Mucosa of stomach (tissue), 1 donor: ENCODE data around the gene PAK3.

Source experiments
- H3K27me3 ChIP-seq: one replicate; pipeline ENCODE4 v1.7.0; 2013; ENCODE audit warnings: mild to moderate bottlenecking, low read length; ENCODE audit not compliant: control insufficient read depth, insufficient read depth
- H3K36me3 ChIP-seq: one replicate; pipeline ENCODE4 v1.7.0; 2013; ENCODE audit warnings: low read length; ENCODE audit not compliant: control insufficient read depth, insufficient read depth
- H3K4me1 ChIP-seq: one replicate; pipeline ENCODE4 v1.7.0; 2013; ENCODE audit warnings: mild to moderate bottlenecking, low read length; ENCODE audit not compliant: control insufficient read depth, insufficient read depth
- H3K4me3 ChIP-seq: one replicate; pipeline ENCODE4 v1.7.0; 2013; ENCODE audit warnings: low read length
- H3K9ac ChIP-seq: one replicate; pipeline ENCODE4 v1.7.0; 2013; ENCODE audit warnings: mild to moderate bottlenecking, low read length, moderate library complexity
- H3K9me3 ChIP-seq: one replicate; pipeline ENCODE4 v1.7.0; 2013; ENCODE audit warnings: mild to moderate bottlenecking, low read length, moderate library complexity; ENCODE audit not compliant: control insufficient read depth
- donor health status: Pancreatic carcinoma.

The PAK3 gene

GRCh38 chrX:111200327-111200726 is 104.3 kb downstream of the PAK3 start:
- H3K27me3 ChIP-seq = no peaks in the 10 kb centered on the region
- no peaks in the 10 kb centered on the region for H3K4me1 ChIP-seq
- H3K9me3 ChIP-seq = no peaks in the 10 kb centered on the region
- no peak overlapping the region for H3K4me3 ChIP-seq
- no peak overlapping the region for H3K9ac ChIP-seq
- no peaks in the 10 kb centered on the region for H3K36me3 ChIP-seq

- Histone ChIP-seq H3K27me3 (no peaks in the 10 kb centered on the region), H3K9me3 (no peaks in the 10 kb centered on the region)
These were observed 111.9 kb downstream of the PAK3 start for GRCh38 chrX:111207851-111208250.

GRCh38 chrX:111216293-111216801 is 120.4 kb downstream of the PAK3 start:
- Histone ChIP-seq H3K4me3 (no peak overlapping the region), H3K27me3 (no peaks in the 10 kb centered on the region)

More at GRCh38 chrX:111207851-111208250, 111.9 kb downstream of the PAK3 start:
- H3K4me3 ChIP-seq = no peak overlapping the region
- H3K9ac ChIP-seq = no peak overlapping the region
- H3K36me3 ChIP-seq = no peaks in the 10 kb centered on the region
- no peaks in the 10 kb centered on the region for H3K4me1 ChIP-seq

GRCh38 chrX:111244235-111244750 is 148.3 kb downstream of the PAK3 start:
- H3K9ac ChIP-seq = no peak overlapping the region
- no peaks in the 10 kb centered on the region for H3K36me3 ChIP-seq
- no peak overlapping the region for H3K4me3 ChIP-seq
- H3K9me3 ChIP-seq = no peaks in the 10 kb centered on the region
- H3K4me1 ChIP-seq = no peaks in the 10 kb centered on the region
- H3K27me3 ChIP-seq = no peaks in the 10 kb centered on the region

More at GRCh38 chrX:111216293-111216801, 120.4 kb downstream of the PAK3 start:
- no peak overlapping the region for H3K9ac ChIP-seq
- H3K36me3 ChIP-seq = no peaks in the 10 kb centered on the region
- no peaks in the 10 kb centered on the region for H3K4me1 ChIP-seq
- H3K9me3 ChIP-seq = no peaks in the 10 kb centered on the region

- Histone ChIP-seq H3K27me3 (no peaks in the 10 kb centered on the region), H3K9me3 (no peaks in the 10 kb centered on the region), H3K9ac (no peak overlapping the region), H3K36me3 (no peaks in the 10 kb centered on the region), H3K4me3 (no peak overlapping the region), H3K4me1 (no peaks in the 10 kb centered on the region)
These were observed 159.1 kb downstream of the PAK3 start for GRCh38 chrX:111254896-111255693.

GRCh38 chrX:111257733-111258132 is 161.7 kb downstream of the PAK3 start:
- Histone ChIP-seq H3K9me3 (no peaks in the 10 kb centered on the region), H3K9ac (no peak overlapping the region), H3K4me1 (no peaks in the 10 kb centered on the region), H3K4me3 (no peak overlapping the region), H3K27me3 (no peaks in the 10 kb centered on the region), H3K36me3 (no peaks in the 10 kb centered on the region)

- Histone ChIP-seq H3K9ac (no peak overlapping the region), H3K9me3 (no peaks in the 10 kb centered on the region), H3K27me3 (no peaks in the 10 kb centered on the region), H3K4me3 (no peak overlapping the region), H3K36me3 (no peaks in the 10 kb centered on the region), H3K4me1 (no peaks in the 10 kb centered on the region)
These were observed 163.6 kb downstream of the PAK3 start for GRCh38 chrX:111259559-111259958.

- H3K36me3 ChIP-seq = no peaks in the 10 kb centered on the region
- no peaks in the 10 kb centered on the region for H3K4me1 ChIP-seq
- no peak overlapping the region for H3K4me3 ChIP-seq
- H3K9me3 ChIP-seq = no peaks in the 10 kb centered on the region
- no peaks in the 10 kb centered on the region for H3K27me3 ChIP-seq
- H3K9ac ChIP-seq = no peak overlapping the region
These were observed 164.5 kb downstream of the PAK3 start for GRCh38 chrX:111260451-111260850.

- Histone ChIP-seq H3K9me3 (no peaks in the 10 kb centered on the region), H3K27me3 (no peaks in the 10 kb centered on the region), H3K4me3 (no peak overlapping the region), H3K9ac (no peak overlapping the region), H3K36me3 (no peaks in the 10 kb centered on the region), H3K4me1 (no peaks in the 10 kb centered on the region)
These were observed 166.1 kb downstream of the PAK3 start for GRCh38 chrX:111262086-111262485.

GRCh38 chrX:111264385-111264784 is 168.4 kb downstream of the PAK3 start:
- H3K4me3 ChIP-seq = no peak overlapping the region
- no peaks in the 10 kb centered on the region for H3K36me3 ChIP-seq
- no peaks in the 10 kb centered on the region for H3K9me3 ChIP-seq
- H3K4me1 ChIP-seq = no peaks in the 10 kb centered on the region
- H3K27me3 ChIP-seq = no peaks in the 10 kb centered on the region
- no peak overlapping the region for H3K9ac ChIP-seq

GRCh38 chrX:111265486-111265885 is 169.5 kb downstream of the PAK3 start:
- no peaks in the 10 kb centered on the region for H3K27me3 ChIP-seq
- H3K4me3 ChIP-seq = no peak overlapping the region
- H3K9me3 ChIP-seq = no peaks in the 10 kb centered on the region
- no peaks in the 10 kb centered on the region for H3K36me3 ChIP-seq
- H3K9ac ChIP-seq = no peak overlapping the region
- H3K4me1 ChIP-seq = no peaks in the 10 kb centered on the region

- Histone ChIP-seq H3K36me3 (no peaks in the 10 kb centered on the region), H3K27me3 (no peaks in the 10 kb centered on the region), H3K9me3 (no peaks in the 10 kb centered on the region), H3K4me3 (no peak overlapping the region), H3K9ac (no peak overlapping the region), H3K4me1 (no peaks in the 10 kb centered on the region)
These were observed 172.5 kb downstream of the PAK3 start for GRCh38 chrX:111268506-111268905.
